Posterior vena cava (tissue), 2 donors: ENCODE data around the gene YES1. TPM values are rescaled to one million over a fixed set of nuclear protein-coding genes. Genes with fewer than 3 reads are reported as not detected.
"Not testable (repeated sequence)": the region's sequence is repeated elsewhere in the genome, so short reads cannot be mapped to it uniquely, and the experiment has no call there.

Experiments
- DNase-seq: peaks from one replicate; pipeline ENCODE4 v3.0.0-alpha.2; 2020; ENCODE audit warnings: low spot score
- intact Hi-C, 2 donors: fragments of 100-400 bp; cut with DNase I; formaldehyde crosslinking; loops; one replicate each; pipeline versions ENCODE4 v1.14.1 to v1.14.2; 2022 to 2023
- total RNA-seq, 2 donors: library from RNA; stranded (reverse); fragmentation: NEBNext Ultra II Directional; extraction: Animal tissue kit (Norgen Biotek cat#: 25700); gene quantifications; one replicate each; pipeline ENCODE4 v1.2.1, GENCODE V29; 2021
- donor health status: DM: yes; HTN: yes; CAD: no.
- donor health status: DM: yes; HTN: yes; CAD: no.

Gene YES1
- total RNA-seq, 2 donors from 2014 or later = 28.7 to 51.6 TPM

DNA sequence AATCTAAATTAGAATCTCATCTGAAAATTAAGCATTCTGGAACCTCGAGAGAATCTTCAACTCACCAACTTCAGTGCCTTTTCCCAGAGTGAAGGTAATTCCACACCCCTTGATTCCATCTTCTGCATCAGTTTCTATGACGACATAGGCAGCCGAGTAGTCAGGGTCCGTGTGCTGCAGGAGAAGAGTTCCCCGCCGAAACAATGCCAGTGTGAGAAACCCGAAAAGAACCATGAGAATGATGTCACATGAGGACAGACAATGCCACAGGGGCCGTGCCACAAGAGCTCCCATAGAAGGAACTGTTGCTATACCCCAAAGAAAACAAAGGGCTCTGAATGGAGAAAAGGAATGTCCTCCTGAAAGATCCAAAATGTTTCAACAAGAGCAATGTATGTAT is 105.6 kb downstream of the YES1 start:
- intact Hi-C loops = no loop called here
- peak; percentile 22 for DNase-seq

DNA sequence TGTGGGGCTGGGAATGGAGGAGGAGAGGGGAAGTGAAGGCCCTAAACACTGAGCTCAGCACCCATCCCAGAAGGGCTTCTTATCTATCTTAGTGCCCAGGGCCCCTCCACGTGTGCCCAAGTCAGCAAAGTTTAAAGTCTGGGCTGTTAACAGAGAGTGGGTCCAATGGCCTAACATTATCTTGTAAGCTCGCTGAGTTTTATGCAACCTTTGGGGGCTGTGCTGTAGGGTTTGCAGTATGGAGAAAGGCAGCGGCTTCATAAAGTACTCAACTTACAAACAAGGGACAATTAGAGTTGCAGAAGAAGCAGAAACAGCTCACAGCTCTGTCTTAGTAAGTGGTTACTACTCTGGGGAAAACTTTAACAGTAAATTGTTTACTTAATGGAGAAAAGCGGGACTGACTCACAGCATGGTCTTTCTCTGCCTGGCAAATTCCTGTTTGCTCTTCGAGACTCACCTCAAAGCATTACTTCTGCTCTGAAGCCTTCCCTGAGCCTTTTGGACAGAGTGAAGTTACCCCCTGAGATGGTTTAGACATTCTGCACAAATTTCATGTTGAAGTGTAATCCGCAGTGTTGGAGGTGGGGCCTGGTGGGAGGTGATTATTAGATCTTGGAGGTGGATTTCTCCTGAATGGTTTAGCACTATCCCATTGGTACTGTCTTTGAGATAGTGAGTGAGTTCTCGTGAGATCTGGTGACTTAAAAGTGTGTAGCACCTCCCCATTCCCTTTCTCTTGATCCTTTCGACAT is 108.7 kb downstream of the YES1 start:
- intact Hi-C loops = no loop called here
- DNase-seq = peak; percentile 51

DNA sequence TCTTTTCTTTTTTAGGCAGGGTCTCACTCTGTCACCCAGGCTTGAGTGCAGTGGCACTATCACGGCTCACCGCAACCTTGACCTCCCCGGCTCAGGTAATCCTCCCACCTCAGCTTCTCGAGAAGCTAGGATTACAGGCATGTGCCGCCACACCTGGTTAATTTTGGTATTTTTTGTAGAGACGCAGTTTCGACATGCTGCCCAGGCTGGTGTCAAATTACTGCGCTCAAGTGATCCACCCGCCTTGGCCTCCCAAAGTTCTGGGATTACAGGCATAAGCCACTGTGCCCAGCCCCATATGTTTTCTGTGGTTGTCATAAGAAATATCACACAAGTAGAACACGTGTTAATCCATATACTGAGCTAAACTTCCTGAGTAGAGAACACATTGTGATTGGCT is 114.2 kb downstream of the YES1 start:
- DNase-seq = no peak
- intact Hi-C loops = no loop called here

DNA sequence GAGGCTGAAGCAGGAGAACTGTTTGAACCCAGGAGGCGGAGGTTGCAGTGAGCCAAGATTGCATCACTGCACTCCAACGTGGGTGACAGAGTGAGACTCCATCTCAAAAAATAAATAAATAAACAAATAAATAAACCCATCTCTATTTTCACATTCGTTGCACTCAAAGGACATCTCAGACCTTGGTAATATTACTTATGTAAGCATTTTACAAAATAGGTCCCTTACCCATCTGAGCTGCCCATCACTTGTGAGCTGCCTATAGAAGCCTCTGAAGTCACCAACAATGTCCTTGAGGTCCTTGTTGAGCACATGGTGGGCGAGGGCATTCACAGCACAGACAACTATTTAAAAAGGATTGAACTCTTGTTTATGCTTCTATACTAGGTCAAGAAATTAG is 115.0 kb downstream of the YES1 start:
- no peak for DNase-seq
- intact Hi-C loops = no loop called here

DNA sequence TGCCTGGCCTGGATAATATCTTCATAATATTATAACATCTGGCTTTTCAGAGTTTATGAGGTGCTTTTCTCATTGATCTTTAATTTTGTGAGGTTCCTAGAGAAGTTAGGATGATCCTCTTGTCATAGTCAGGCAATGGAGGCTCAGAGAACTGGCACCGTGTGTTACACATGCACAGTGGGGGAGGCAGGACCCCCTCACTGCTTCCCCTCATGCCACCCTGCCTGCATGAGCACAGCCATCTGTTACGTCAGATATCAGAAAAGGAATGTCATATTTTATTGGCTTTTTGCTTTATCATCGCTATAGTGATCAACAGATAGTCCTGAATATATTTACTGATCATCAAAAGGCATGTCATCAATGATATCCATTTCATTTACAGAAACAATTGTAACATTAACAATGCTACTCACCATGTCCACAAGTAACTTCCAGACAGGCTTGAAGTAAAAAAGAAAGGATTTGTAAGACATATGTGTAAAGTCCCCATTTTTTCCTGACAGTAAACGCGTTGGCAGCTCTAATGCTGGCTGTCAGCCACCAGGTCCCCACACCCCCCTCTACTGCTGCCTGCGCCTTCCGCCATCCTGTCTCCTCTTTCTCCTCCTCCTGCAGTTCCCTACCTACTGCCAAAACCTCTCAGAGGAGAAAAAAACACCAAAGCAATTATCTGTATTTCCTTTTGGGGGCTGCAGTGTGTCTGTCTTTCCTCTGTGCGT is 118.4 kb downstream of the YES1 start:
- intact Hi-C loops = no loop called here

DNA sequence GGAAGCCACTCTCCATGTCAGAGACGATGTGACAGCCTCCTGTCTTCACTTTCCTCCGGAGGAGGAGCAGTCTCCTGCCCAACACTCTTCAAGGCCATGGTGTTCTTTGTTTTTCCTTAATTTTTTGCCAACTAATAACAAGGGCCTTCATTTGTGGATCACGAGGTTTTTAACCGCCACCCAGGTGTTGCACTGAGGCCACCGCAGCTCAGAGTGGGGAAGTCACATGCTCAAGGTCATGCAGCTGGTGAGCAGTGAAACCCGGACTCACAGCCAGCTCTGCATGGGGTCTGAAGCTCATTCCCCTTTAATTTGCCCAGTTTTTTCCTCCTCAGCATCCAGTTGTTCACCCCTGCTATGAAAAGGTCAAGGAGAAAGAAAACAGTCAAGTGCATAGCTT is 119.2 kb downstream of the YES1 start:
- intact Hi-C loops = no loop called here
- DNase-seq = no peak

More for the DNA sequence above, 118.4 kb downstream of the YES1 start:
- DNase-seq = no peak

DNA sequence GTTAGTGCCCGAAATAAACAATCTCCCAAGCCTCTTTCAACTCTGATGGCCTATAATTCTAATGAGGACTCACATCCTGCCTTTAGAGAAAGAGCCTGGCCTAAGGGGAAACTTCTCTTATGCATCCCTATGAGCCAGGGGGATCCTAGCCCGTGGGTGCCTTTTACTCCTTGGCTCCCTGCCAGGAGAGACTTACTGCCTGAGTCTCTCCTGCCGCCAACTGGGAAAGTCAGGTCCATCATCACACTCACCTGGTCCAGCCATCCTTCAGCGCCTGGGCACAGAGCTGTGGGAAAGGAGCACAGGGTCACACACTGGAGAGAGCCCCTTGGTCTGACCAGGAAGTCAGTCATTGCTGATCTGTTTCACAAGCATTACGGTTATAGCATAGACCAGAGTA is 123.7 kb downstream of the YES1 start:
- no peak for DNase-seq
- intact Hi-C loops = no loop called here

DNA sequence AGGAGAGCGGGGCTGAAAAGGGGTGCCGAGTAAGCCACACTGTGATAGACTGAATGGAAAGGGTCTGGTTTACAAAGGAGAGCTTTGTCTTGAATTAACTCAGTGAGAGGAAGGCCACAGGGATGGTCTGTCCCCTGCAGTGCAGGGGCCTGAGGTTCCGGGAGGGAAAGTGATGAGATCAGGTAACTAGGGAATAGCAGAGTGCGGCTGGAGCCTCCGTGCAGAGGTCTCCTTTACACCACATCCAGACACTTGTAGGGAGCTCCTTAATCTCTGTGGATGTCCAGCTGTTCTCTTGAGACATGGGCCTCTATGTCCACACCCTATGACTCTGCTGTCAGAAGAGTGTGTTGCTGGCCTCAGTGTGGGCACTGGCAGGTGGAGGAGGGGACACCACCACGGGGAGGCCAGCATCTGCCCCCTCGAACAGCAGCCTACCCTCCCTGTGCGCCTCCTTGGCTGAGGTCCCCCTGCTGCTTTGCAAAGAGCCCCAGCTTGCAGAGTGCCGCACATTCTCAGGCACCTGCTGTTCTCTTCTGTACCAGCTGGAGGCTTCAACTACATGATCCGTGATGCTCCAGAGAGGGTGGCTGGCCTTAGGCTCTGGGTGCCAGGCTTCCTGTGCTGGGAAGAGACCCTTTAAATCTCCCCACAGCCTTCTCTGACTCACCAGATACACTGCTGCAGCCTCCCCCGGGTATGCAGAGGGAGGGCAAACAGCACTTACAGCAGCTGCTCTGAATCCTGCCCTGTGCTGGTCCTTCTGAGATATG is 125.5 kb downstream of the YES1 start:
- intact Hi-C loops = no loop called here
- DNase-seq = no peak

DNA sequence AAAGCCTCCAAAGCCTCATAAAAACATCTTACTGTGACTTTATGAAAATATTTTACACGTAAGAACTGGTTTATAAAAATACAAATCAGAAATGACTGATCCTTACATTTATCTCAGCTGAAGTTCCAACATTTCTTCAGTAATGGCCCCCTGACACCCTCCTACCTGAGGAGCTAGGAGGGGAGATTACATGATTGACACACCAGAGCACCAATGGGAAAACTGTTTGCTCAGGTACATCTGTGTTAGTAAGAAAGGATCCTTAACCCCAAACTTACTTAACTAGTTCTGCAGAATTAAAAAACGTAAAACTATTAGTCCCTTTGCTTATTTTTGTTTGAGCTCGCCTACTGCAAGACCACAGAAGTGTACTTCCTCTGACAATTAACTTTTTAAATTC is 126.6 kb downstream of the YES1 start:
- no peak for DNase-seq
- intact Hi-C loops = no loop called here

DNA sequence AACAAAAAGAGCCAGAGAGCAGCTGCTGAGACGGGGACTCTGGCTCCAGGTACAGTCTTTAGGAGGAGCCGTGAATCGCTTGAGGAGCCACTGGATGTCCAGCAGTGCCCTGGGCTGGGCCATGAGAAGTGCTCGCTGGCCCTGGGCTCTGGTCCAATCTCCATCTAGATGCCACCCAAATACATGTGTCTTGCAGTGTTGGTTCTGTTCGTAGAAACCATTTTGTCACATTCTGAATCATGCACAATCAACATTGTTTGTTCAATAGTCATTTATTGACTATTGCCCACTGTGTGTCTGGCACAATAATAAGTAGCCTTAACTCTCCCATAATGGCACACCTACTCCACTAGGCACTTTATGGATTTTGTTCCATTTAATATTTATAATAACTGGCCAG is 128.5 kb downstream of the YES1 start:
- intact Hi-C loops = no loop called here
- DNase-seq = no peak

DNA sequence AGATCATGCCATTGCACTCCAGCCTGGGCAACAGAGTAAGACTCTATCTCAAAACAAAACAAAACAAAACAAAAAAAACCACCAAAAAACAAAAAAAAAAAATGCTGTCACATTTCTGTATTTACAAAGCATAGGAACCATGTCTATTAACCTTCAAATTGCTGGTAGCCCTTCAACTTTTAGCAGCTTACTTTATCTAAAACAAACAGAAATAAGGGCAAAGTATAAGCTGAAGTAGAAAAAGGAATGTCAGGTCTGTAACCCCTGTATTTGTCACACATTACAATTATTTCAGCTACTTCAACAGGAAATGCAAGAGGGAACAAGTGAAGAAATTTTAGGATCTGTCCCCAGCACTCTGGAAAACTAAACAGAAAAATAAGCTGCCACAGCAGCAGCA is 129.2 kb downstream of the YES1 start:
- no peak for DNase-seq
- intact Hi-C loops = no loop called here

DNA sequence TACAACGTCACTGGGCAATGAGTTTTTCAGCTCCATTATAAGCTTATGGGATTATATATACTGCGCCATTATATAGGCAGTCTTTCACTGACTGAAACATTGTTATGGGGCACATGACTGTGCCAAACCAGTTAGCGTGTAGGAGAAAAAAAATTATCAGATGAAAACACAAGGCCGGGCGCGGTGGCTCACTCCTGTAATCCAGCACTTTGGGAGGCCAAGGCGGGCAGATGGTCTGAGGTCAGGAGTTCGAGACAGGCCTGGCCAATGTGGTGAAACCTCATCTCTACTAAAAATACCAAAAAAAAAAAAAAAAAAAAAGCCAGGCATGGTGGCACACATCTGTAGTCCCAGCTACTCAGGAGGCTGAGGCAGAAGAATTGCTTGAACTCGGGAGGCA is 129.6 kb downstream of the YES1 start:
- intact Hi-C loops, DNase-seq: not testable (repeated sequence)

DNA sequence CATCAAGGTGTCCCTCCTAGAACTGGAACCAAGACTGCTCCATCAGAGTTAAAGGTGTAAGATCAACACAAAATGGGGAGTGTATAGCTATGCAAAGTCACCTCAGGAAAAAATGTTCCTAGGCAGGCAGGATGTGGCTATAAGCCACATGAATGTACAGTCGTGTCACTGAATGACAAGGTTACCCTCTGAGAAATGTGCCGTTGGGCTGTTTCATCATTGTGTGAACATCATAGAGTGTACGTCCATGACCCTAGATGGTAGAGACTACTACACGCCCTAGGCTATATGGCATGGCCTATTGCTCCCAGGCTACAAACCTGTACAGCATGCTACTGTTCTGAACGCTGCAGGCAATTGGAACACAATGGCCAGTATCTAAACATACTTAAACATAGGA is 130.1 kb downstream of the YES1 start:
- no peak for DNase-seq
- intact Hi-C loops = no loop called here

DNA sequence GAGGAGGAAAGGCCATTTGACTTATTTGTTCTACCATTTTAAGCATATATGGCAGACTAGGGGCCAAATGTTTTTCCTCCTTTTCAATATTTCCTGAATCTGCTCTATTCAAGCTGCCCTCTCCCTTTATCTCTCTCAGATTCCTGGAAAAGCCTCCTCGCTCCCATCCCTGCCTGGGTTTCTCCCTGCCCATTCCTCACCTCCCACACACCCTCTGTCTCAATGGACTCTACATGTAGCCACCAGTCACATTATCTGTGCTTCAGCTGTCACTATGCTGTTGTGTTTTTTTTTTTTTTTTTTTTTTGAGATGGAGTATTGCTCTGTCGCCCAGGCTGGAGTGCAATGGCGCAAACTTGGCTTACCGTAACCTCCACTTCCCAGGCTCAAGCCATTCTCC is 131.7 kb downstream of the YES1 start:
- DNase-seq = no peak
- intact Hi-C loops = no loop called here

DNA sequence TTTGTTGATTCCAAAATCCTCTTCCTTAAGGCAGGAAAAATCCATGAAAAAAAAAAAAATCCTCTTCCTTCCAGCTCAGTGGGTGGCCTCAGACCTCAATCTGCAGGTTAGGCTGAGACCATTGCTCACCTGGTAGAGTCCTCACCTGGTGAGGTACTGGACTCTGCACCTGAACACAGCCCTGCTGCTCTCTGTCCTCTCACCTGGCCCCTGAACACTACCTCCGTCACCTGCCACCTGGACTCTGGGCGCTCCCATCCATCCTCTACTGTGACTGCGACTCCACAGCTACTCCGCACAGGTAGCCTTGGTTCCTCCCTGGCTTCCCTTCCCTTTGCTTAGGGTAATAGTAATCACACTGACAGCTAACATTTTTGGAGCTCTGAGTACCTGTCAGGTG is 132.5 kb downstream of the YES1 start:
- DNase-seq = no peak

DNA sequence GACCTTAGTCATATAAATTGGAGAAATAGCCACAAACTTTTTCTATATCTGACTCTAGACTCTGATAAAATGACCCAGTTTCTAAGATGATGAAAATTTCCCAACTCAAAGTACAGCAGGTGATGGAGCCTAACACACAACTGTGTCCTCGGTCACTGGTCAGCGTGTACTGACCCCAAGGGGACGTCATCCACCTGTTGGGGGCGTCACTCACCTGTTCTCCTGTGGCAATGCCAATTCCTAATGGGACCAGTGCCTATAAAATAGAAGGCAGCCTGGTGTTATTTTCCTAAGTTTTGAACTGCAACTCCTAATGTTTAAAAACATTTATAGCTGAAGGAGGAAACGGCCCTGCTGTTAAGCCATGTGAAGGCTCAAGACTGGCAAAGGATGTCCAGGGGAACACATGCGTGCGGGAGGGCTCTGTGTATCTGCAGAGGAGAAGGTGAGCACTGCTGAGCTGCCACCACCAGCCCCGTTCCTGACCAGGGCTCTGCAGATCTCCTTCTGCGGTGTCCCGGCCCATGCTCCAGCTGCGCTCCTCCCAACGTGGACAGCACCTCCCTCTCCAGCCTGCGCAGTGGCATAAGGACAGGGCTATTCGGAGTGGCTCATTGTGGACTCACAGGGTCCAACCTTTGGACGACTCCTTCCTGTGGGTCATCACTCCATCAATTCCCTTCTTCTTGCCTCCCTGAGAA is 133.4 kb downstream of the YES1 start:
- DNase-seq = no peak
- intact Hi-C loops = loop anchor here in 1 of 2 donors (5.0 kb wide), 1 partner anchor 1184 kb away; no protein-coding TSS in a partner anchor

More for the DNA sequence above, 132.5 kb downstream of the YES1 start:
- intact Hi-C loops = loop anchor here in 1 of 2 donors (5.0 kb wide), 1 partner anchor 1183 kb away; no protein-coding TSS in a partner anchor

DNA sequence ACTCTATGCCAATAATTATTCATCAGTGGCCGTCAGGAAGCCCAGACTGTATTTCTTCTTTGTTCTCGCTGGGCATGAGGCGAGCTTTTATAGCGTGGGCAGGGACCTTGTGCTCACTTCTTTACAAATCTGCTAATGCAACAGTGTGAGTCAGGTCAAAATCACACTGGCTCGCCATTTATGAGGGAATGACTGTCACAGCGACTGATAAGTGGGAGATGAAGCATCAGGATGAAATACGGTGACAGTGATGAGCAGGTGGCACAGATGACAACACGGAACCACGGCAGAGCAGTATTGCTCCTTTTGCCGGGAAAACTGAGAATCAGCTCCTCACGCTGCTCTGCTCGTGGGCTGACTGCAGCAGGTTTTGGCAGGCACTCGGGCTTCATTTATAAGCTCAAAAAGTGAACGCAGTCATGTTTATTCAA is 134.1 kb downstream of the YES1 start:
- DNase-seq = no peak
- intact Hi-C loops = loop anchor here in 1 of 2 donors (5.0 kb wide), 1 partner anchor 1184 kb away; no protein-coding TSS in a partner anchor

DNA sequence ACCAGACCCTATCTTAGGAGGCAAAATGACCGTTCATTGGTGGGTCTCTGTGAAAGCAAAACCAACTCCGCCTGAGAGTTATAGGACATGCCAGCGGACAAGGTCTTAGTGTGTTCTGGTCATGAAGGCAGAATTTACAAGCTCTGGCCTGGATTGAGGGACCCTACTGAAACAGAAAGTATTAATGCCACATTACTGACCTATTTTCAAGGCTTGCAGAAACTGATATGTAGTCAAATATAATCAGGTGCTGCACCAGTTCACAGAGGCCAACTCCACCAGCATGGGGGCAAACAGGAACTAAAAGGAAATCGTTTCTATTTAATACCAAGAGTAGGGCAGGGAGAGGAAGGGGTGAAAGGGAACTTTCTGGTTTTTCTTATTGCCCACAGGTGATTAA is 134.9 kb downstream of the YES1 start:
- intact Hi-C loops = loop anchor here in 1 of 2 donors (5.0 kb wide), 1 partner anchor 1185 kb away; no protein-coding TSS in a partner anchor
- DNase-seq = no peak

DNA sequence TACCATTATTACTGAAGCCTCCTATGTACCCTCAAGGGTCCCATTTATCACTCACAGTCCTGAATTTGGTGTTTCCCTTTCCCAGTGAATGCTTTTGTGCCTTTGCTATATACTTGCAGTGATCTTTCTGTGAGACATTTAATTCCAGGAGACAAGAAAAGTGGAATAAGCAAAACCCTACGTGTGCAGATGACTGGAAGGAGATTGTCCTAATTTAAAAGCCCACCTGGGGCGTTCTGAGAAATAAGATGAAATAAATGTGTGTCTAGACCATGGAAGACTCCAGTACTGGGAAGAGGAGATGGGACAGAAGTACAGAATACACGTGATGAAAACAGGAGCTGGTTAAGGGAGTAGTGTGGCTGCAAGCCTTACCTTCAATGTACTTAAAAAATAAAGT is 135.3 kb downstream of the YES1 start:
- intact Hi-C loops = loop anchor here in 1 of 2 donors (5.0 kb wide), 1 partner anchor 1186 kb away; no protein-coding TSS in a partner anchor

More for the DNA sequence above, 135.3 kb downstream of the YES1 start:
- DNase-seq = no peak
